ENCODE results near the gene ABHD11. TPM values are rescaled to one million over a fixed set of nuclear protein-coding genes. Genes with fewer than 3 reads are reported as not detected.

Gene ABHD11
- total and polyA plus RNA-seq, 9 of the 15 experiments (the other 6 are each of a cell fraction or from before 2014, with no cell fraction given): 7.7 to 44.2 (median 18.9) TPM

GRCh38 chr7:73786588-73786987, 48.0 kb upstream of the ABHD11 start:
- Histone ChIP-seq H3K9me3 (replicated peaks; ENCODE audit: control insufficient read depth, insufficient read depth, low read depth, low read length) (no peaks in the 10 kb centered on the region), H3K4me1 (replicated peaks in 1 of 2; ENCODE audit: control insufficient read depth in 2 of 2, insufficient read depth in 2 of 2, low read length in 2 of 2) (peaks cover 9 to 13% of the 10 kb centered on the region in 2 experiments; a peak in 4 of 5 replicates), H3K36me3 (ENCODE audit: control insufficient read depth, insufficient read depth, low read length) (no peaks in the 10 kb centered on the region), H2AFZ (ENCODE audit: low read depth, low read length) (peak overlapping the region; percentile 87), H3K9ac (ENCODE audit: insufficient read depth in 1 of 2, low read depth in 2 of 2, low read length in 2 of 2) (no peak overlapping the region), H4K20me1 (replicated peaks; ENCODE audit: control insufficient read depth, insufficient read depth, low read length) (no peaks in the 10 kb centered on the region), H3K27me3 (ENCODE audit: control insufficient read depth in 2 of 2, insufficient read depth in 2 of 2, low read length in 2 of 2) (no peaks in the 10 kb centered on the region), H3K9me1 (ENCODE audit: control insufficient read depth, insufficient read depth, low read length) (no peaks in the 10 kb centered on the region), H3K4me3 (no peak overlapping the region), H3K27ac (ENCODE audit: extremely low read depth, low read depth, low read length) (peak overlapping the region; percentile 69; the same call in 2 of the 3 replicates), H3K4me2 (ENCODE audit: insufficient read depth, low read length) (no peak overlapping the region), H3K79me2 (ENCODE audit: control insufficient read depth, insufficient read depth, low read length) (no peaks in the 10 kb centered on the region)
- in situ Hi-C loops (cut with MboI) (no loop called here), intact Hi-C loops (cut with micrococcal nuclease) (no loop called here)
- ATAC-seq: no peak; the same call in 1 of the 3 replicates
- 8% methylated on average over 1 of the region's 1 CpG for WGBS (ENCODE audit: insufficient coverage, low coverage, missing lambda C conversion rate)
- no peak for DNase-seq (ENCODE audit: extremely low read depth in 1 of 4, low spot score in 3 of 4)
- FAIRE-seq: no peak
- CTCF ChIA-PET (ENCODE audit: low intra/inter-chr PET ratio): no interaction called here
- BruUV-seq (replicated peaks): no TSS peak
- POLR2A ChIA-PET: interaction anchor here (1.9 kb wide), 1 partner anchor 36 kb away, joined by 5 read pairs; no protein-coding TSS in a partner anchor
- TF ChIP-seq JUN (IDR thresholded peaks at IDR 0.05; ENCODE audit: borderline replicate concordance, low read depth, low read length): no peak
- TF ChIP-seq JUN (CRISPR knock-in tag; IDR thresholded peaks at IDR 0.05; ENCODE audit: borderline replicate concordance): no peak
- no peak for TF ChIP-seq POLR2B (IDR thresholded peaks at IDR 0.05; ENCODE audit: low read depth, partially characterized antibody)
- no peak for TF ChIP-seq STAT5B (CRISPR knock-in tag; IDR thresholded peaks at IDR 0.05)
- TF ChIP-seq KLF16 (IDR thresholded peaks at IDR 0.05): no peak
- TF ChIP-seq MTA1 (IDR thresholded peaks at IDR 0.05; ENCODE audit: borderline replicate concordance): no peak
- TF ChIP-seq, protein P1, sequence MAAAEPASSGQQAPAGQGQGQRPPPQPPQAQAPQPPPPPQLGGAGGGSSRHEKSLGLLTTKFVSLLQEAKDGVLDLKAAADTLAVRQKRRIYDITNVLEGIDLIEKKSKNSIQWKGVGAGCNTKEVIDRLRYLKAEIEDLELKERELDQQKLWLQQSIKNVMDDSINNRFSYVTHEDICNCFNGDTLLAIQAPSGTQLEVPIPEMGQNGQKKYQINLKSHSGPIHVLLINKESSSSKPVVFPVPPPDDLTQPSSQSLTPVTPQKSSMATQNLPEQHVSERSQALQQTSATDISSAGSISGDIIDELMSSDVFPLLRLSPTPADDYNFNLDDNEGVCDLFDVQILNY (CRISPR knock-in tag; IDR thresholded peaks at IDR 0.05): no peak
- no peak for TF ChIP-seq EGR1 (conservative IDR thresholded peaks at IDR 0.05)
- TF ChIP-seq, protein P2, sequence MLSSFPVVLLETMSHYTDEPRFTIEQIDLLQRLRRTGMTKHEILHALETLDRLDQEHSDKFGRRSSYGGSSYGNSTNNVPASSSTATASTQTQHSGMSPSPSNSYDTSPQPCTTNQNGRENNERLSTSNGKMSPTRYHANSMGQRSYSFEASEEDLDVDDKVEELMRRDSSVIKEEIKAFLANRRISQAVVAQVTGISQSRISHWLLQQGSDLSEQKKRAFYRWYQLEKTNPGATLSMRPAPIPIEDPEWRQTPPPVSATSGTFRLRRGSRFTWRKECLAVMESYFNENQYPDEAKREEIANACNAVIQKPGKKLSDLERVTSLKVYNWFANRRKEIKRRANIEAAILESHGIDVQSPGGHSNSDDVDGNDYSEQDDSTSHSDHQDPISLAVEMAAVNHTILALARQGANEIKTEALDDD (IDR thresholded peaks at IDR 0.05): no peak
- no peak for TF ChIP-seq CTBP1 (IDR thresholded peaks at IDR 0.05; ENCODE audit: borderline replicate concordance)
- TF ChIP-seq RBM14 (IDR thresholded peaks at IDR 0.05; ENCODE audit: borderline replicate concordance, insufficient read depth, low read depth, low read length): no peak
- 0 out of 4 replicates have a peak, but pooled peaks of 1 of the 2 experiments have one; percentile 19 for TF ChIP-seq HDAC1 (IDR thresholded peaks at IDR 0.05)
- TF ChIP-seq ZNF384 (IDR thresholded peaks at IDR 0.05; ENCODE audit: low read depth, low read length): no peak
- TF ChIP-seq RBM25 (IDR thresholded peaks at IDR 0.05; ENCODE audit: low read depth, low read length, severe bottlenecking): peak; percentile 87
- TF ChIP-seq HMGXB4 (CRISPR knock-in tag; IDR thresholded peaks at IDR 0.05): no peak
- peak; percentile 99 for TF ChIP-seq ZNF121 (CRISPR knock-in tag; conservative IDR thresholded peaks at IDR 0.05)
- TF ChIP-seq, protein P3, sequence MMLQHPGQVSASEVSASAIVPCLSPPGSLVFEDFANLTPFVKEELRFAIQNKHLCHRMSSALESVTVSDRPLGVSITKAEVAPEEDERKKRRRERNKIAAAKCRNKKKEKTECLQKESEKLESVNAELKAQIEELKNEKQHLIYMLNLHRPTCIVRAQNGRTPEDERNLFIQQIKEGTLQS (IDR thresholded peaks at IDR 0.05): peak; percentile 30; the same call in 1 of the 2 replicates
- TF ChIP-seq, protein P3 (CRISPR knock-in tag; conservative IDR thresholded peaks at IDR 0.05): no peak

Measured in K562 (cell line).